GM12892 (cell line): ENCODE measurements around the gene FMN2.

Experiments
- POLR2A ChIP-seq: IDR thresholded peaks from 2 replicates; pipeline ENCODE4 v1.6.1; 2011; ENCODE audit warnings: low read depth, low read length, control low read depth
- POLR2AphosphoS5 ChIP-seq: IDR thresholded peaks from 2 replicates; pipeline ENCODE4 v1.6.1; 2011; ENCODE audit warnings: low read depth, low read length, control low read depth

DNA sequence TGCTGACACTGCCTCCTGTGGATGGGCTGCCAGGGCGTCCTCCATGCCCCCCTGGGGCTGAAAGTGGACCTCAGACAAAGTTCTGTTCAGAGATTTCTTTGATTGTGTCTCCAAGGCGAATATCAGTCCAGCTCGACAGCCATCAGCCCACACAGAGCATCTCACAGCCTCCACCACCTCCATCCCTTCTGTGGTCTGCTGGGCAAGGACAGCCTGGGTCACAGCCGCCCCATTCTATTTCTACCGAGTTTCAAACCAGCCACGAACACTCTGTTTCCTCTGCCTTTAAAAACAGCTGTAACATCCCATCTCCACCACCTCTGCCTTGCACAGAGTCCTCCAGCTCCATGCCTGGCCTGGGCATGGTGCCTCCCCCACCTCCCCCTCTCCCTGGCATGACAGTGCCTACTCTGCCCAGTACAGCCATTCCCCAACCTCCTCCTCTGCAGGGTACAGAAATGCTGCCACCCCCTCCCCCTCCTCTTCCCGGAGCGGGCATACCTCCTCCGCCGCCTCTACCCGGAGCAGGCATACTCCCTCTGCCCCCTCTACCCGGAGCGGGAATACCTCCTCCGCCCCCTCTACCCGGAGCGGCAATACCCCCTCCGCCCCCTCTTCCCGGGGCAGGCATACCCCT lies 115.5 kb downstream of the FMN2 start:
- no peak for TF ChIP-seq POLR2AphosphoS5
- no peak for TF ChIP-seq POLR2A
